Liver (tissue), 9 donors: ENCODE results near the gene KLK10. TPM values are rescaled to one million over a fixed set of nuclear protein-coding genes. Genes with fewer than 3 reads are reported as not detected.

Experiments
- DNase-seq: peaks from one replicate; pipeline ENCODE4 v3.0.0-alpha.2; 2017; ENCODE audit warnings: low spot score
- H3K27ac ChIP-seq, 2 donors: one replicate each; pipeline ENCODE4 v1.7.0; 2013; ENCODE audit warnings: inconsistent platforms in 2 of 2, low read length in 2 of 2, control low read depth in 1 of 2, low read depth in 1 of 2, mild to moderate bottlenecking in 1 of 2
- H3K27me3 ChIP-seq, 4 donors: one replicate each; pipeline versions ENCODE4 v1.6.1 to v1.7.0; 2013; ENCODE audit warnings: low read length in 3 of 4, inconsistent platforms in 1 of 4, mild to moderate bottlenecking in 1 of 4, moderate library complexity in 1 of 4; ENCODE audit not compliant: control insufficient read depth in 4 of 4, insufficient read depth in 4 of 4
- H3K36me3 ChIP-seq, 4 donors: one replicate each; pipeline versions ENCODE4 v1.6.1 to v1.7.0; 2013; ENCODE audit warnings: low read length in 3 of 4, mild to moderate bottlenecking in 3 of 4, low read depth in 1 of 4, moderate library complexity in 1 of 4; ENCODE audit not compliant: control insufficient read depth in 4 of 4, insufficient read depth in 3 of 4
- H3K4me1 ChIP-seq, 4 donors: one replicate each; pipeline versions ENCODE4 v1.6.1 to v1.7.0; 2013; ENCODE audit warnings: low read length in 3 of 4, mild to moderate bottlenecking in 3 of 4, moderate library complexity in 1 of 4; ENCODE audit not compliant: control insufficient read depth in 4 of 4, insufficient read depth in 4 of 4
- H3K4me3 ChIP-seq, 3 donors: one replicate each; pipeline versions ENCODE4 v1.6.1 to v1.7.0; 2013; ENCODE audit warnings: low read length in 3 of 3, control low read depth in 1 of 3, low read depth in 1 of 3, mild to moderate bottlenecking in 1 of 3
- H3K9ac ChIP-seq, 2 donors: one replicate each; pipeline ENCODE4 v1.7.0; 2013; ENCODE audit warnings: low read length in 2 of 2, mild to moderate bottlenecking in 2 of 2, moderate library complexity in 2 of 2, control low read depth in 1 of 2, low read depth in 1 of 2
- H3K9me3 ChIP-seq, 4 donors: one replicate each; pipeline versions ENCODE4 v1.6.1 to v1.7.0; 2013; ENCODE audit warnings: low read length in 3 of 4; ENCODE audit not compliant: control insufficient read depth in 4 of 4
- EGR1 ChIP-seq, 2 donors: IDR thresholded peaks; 2 replicates each; pipeline ENCODE4 v1.6.1; 2016 to 2018; ENCODE audit warnings: antibody characterized with exemption in 2 of 2, low read depth in 2 of 2
- FOXA1 ChIP-seq: IDR thresholded peaks from 2 replicates; pipeline ENCODE4 v1.6.1; 2016; ENCODE audit warnings: antibody characterized with exemption
- FOXA2 ChIP-seq: IDR thresholded peaks from 2 replicates; pipeline ENCODE4 v1.6.1; 2016; ENCODE audit warnings: antibody characterized with exemption
- GABPA ChIP-seq, 2 donors: IDR thresholded peaks in 1 of 2; conservative IDR thresholded peaks in 1 of 2; 2 replicates each; pipeline ENCODE4 v1.6.1; 2016; ENCODE audit warnings: antibody characterized with exemption in 2 of 2, mild to moderate bottlenecking in 1 of 2, moderate library complexity in 1 of 2
- HNF4A ChIP-seq, 2 donors: conservative IDR thresholded peaks; 2 replicates each; pipeline ENCODE4 v1.6.1; 2016; ENCODE audit warnings: antibody characterized with exemption in 2 of 2, mild to moderate bottlenecking in 2 of 2
- HNF4G ChIP-seq: IDR thresholded peaks from 2 replicates; pipeline ENCODE4 v1.6.1; 2016; ENCODE audit warnings: antibody characterized with exemption
- JUND ChIP-seq, 2 donors: IDR thresholded peaks; 2 replicates each; pipeline ENCODE4 v1.6.1; 2016; ENCODE audit warnings: antibody characterized with exemption in 2 of 2
- NR2F2 ChIP-seq: IDR thresholded peaks from 2 replicates; pipeline ENCODE4 v1.6.1; 2016; ENCODE audit warnings: antibody characterized with exemption
- RXRA ChIP-seq, 2 donors: IDR thresholded peaks; 2 replicates each; pipeline ENCODE4 v1.6.1; 2017 to 2018; ENCODE audit warnings: antibody characterized with exemption in 2 of 2, mild to moderate bottlenecking in 1 of 2
- SP1 ChIP-seq: IDR thresholded peaks from 2 replicates; pipeline ENCODE4 v1.6.1; 2018; ENCODE audit warnings: antibody characterized with exemption, mild to moderate bottlenecking
- TAF1 ChIP-seq: conservative IDR thresholded peaks from 2 replicates; pipeline ENCODE4 v1.6.1; 2016; ENCODE audit warnings: antibody characterized with exemption, mild to moderate bottlenecking
- YY1 ChIP-seq: IDR thresholded peaks from 2 replicates; pipeline ENCODE4 v1.6.1; 2016; ENCODE audit warnings: antibody characterized with exemption, mild to moderate bottlenecking
- WGBS: extraction: QIAGEN DNeasy Blood & Tissue Kit; methylation state at CpG from one replicate; pipeline ENCODE4 v1.1.7; 2013; 5-methylcytosine and 5-hydroxymethylcytosine counted together
- polyA plus RNA-seq, 2 donors: library from polyadenylated mRNA; stranded (reverse) in 1 of 2; unstranded in 1 of 2; fragments of 200-250 nt in 1 of 2; fragments of >200 nt in 1 of 2; fragmentation: Nextera tagmentation in 1 of 2; extraction: Ambion mirVana in 1 of 2; gene quantifications; one replicate each; pipeline versions ENCODE4 v1.2.1 to v1.2.3, GENCODE V29; 2013 to 2015
- total RNA-seq, 2 donors: library from RNA; depleted of rRNA; stranded (reverse); fragments of >200 nt; gene quantifications; one replicate each; pipeline ENCODE4 v1.2.3, GENCODE V29; 2014
- TF ChIP-seq, protein P1 (sequence below): IDR thresholded peaks from 2 replicates; pipeline ENCODE4 v1.6.1; 2016; ENCODE audit warnings: antibody characterized with exemption, mild to moderate bottlenecking
- TF ChIP-seq, protein P2 (sequence below): IDR thresholded peaks from 2 replicates; pipeline ENCODE4 v1.6.1; 2016; ENCODE audit warnings: antibody characterized with exemption
- TF ChIP-seq, protein P3 (sequence below): IDR thresholded peaks from 2 replicates; pipeline ENCODE4 v1.6.1; 2016; ENCODE audit warnings: antibody characterized with exemption
- TF ChIP-seq, protein P4 (sequence below): fragments of 150-350 bp; IDR thresholded peaks from 2 replicates; pipeline ENCODE4 v1.5.1; 2017; ENCODE audit warnings: improper control_type of control experiment, low read depth, low read length; ENCODE audit not compliant: missing input control
- TF ChIP-seq, protein P5 (sequence below): IDR thresholded peaks from 2 replicates; pipeline ENCODE4 v1.6.1; 2016; ENCODE audit warnings: antibody characterized with exemption
- donor health status: healthy.
- donor health status: healthy.
- donor health status: healthy.
- donor health status: healthy.
- donor health status: healthy.

The KLK10 gene
- total and polyA plus RNA-seq, 4 donors = 0.06 TPM; not detected in 3

DNA sequence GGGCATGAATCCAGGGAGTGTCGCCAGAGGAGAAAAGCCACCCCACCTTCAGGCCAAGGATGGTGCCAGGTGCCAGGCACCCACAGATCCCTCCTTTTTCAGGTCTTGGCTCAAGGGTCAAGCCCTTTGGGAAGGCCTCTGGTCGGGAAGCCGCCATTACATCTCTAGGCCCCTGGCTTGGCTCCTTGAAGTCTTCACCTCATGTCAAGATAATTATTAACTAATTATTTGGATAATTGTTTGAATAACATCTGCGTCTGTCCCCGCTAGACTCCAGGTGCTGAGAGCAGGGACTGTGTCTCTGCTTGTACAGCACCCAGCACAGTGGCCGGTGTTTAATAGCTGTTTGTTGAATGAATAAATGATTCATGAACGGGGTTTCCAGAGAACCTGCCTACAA lies 44.2 kb upstream of the KLK10 start:
- no peaks in the 10 kb centered on the region for H3K36me3 ChIP-seq
- no peaks in the 10 kb centered on the region for H3K9me3 ChIP-seq
- TF ChIP-seq JUND (IDR thresholded peaks at IDR 0.05) (no peak), EGR1 (IDR thresholded peaks at IDR 0.05; ENCODE audit: low read depth in 2 of 2) (no peak), NR2F2 (no peak), GABPA (IDR thresholded peaks at IDR 0.05 in 1 of 2, conservative IDR thresholded peaks at IDR 0.05 in 1 of 2) (no peak)
- TF ChIP-seq, protein P1, sequence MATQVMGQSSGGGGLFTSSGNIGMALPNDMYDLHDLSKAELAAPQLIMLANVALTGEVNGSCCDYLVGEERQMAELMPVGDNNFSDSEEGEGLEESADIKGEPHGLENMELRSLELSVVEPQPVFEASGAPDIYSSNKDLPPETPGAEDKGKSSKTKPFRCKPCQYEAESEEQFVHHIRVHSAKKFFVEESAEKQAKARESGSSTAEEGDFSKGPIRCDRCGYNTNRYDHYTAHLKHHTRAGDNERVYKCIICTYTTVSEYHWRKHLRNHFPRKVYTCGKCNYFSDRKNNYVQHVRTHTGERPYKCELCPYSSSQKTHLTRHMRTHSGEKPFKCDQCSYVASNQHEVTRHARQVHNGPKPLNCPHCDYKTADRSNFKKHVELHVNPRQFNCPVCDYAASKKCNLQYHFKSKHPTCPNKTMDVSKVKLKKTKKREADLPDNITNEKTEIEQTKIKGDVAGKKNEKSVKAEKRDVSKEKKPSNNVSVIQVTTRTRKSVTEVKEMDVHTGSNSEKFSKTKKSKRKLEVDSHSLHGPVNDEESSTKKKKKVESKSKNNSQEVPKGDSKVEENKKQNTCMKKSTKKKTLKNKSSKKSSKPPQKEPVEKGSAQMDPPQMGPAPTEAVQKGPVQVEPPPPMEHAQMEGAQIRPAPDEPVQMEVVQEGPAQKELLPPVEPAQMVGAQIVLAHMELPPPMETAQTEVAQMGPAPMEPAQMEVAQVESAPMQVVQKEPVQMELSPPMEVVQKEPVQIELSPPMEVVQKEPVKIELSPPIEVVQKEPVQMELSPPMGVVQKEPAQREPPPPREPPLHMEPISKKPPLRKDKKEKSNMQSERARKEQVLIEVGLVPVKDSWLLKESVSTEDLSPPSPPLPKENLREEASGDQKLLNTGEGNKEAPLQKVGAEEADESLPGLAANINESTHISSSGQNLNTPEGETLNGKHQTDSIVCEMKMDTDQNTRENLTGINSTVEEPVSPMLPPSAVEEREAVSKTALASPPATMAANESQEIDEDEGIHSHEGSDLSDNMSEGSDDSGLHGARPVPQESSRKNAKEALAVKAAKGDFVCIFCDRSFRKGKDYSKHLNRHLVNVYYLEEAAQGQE = no peak
- 63% methylated on average over 7 of the region's 7 CpGs for WGBS
- H3K27ac ChIP-seq = no peak overlapping the region
- H3K4me1 ChIP-seq = no peaks in the 10 kb centered on the region
- DNase-seq = no peak
- peaks cover 0 to 6% (median 3%) of the 10 kb centered on the region in 4 donors for H3K27me3 ChIP-seq
- H3K9ac ChIP-seq = no peak overlapping the region
- H3K4me3 ChIP-seq = no peak overlapping the region

DNA sequence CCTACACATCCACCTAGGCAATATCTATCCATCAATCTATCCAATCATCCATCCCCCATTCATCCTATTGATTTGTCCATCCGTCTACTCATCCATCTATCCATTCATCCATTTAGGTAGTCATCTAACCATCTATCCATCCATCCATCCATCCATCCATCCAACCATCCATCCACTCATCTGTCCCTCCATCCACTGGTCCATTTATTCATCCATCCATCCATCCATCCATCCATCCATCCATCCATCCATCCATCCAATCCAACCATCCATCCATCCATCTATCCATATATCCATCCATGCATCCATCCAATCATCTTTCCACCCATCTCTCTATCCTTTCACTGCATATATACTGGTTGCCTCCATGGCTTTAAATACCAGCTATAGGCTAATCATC lies 41.5 kb upstream of the KLK10 start:
- peaks cover 0 to 6% (median 3%) of the 10 kb centered on the region in 4 donors for H3K27me3 ChIP-seq

More for the DNA sequence above, 41.5 kb upstream of the KLK10 start:
- Histone ChIP-seq H3K9ac (no peak overlapping the region), H3K27ac (no peak overlapping the region), H3K4me1 (no peaks in the 10 kb centered on the region), H3K9me3 (no peaks in the 10 kb centered on the region), H3K36me3 (no peaks in the 10 kb centered on the region), H3K4me3 (no peak overlapping the region)
- TF ChIP-seq, protein P1 = no peak
- TF ChIP-seq JUND (IDR thresholded peaks at IDR 0.05) (no peak), RXRA (IDR thresholded peaks at IDR 0.05) (no peak), FOXA2 (no peak), YY1 (no peak), NR2F2 (no peak), HNF4A (conservative IDR thresholded peaks at IDR 0.05) (no peak), TAF1 (no peak), SP1 (no peak), EGR1 (IDR thresholded peaks at IDR 0.05; ENCODE audit: low read depth in 2 of 2) (no peak), FOXA1 (no peak), HNF4G (no peak)
- TF ChIP-seq, protein P2, sequence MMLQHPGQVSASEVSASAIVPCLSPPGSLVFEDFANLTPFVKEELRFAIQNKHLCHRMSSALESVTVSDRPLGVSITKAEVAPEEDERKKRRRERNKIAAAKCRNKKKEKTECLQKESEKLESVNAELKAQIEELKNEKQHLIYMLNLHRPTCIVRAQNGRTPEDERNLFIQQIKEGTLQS = no peak
- TF ChIP-seq, protein P3, sequence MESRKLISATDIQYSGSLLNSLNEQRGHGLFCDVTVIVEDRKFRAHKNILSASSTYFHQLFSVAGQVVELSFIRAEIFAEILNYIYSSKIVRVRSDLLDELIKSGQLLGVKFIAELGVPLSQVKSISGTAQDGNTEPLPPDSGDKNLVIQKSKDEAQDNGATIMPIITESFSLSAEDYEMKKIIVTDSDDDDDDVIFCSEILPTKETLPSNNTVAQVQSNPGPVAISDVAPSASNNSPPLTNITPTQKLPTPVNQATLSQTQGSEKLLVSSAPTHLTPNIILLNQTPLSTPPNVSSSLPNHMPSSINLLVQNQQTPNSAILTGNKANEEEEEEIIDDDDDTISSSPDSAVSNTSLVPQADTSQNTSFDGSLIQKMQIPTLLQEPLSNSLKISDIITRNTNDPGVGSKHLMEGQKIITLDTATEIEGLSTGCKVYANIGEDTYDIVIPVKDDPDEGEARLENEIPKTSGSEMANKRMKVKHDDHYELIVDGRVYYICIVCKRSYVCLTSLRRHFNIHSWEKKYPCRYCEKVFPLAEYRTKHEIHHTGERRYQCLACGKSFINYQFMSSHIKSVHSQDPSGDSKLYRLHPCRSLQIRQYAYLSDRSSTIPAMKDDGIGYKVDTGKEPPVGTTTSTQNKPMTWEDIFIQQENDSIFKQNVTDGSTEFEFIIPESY = no peak
- TF ChIP-seq, protein P4, sequence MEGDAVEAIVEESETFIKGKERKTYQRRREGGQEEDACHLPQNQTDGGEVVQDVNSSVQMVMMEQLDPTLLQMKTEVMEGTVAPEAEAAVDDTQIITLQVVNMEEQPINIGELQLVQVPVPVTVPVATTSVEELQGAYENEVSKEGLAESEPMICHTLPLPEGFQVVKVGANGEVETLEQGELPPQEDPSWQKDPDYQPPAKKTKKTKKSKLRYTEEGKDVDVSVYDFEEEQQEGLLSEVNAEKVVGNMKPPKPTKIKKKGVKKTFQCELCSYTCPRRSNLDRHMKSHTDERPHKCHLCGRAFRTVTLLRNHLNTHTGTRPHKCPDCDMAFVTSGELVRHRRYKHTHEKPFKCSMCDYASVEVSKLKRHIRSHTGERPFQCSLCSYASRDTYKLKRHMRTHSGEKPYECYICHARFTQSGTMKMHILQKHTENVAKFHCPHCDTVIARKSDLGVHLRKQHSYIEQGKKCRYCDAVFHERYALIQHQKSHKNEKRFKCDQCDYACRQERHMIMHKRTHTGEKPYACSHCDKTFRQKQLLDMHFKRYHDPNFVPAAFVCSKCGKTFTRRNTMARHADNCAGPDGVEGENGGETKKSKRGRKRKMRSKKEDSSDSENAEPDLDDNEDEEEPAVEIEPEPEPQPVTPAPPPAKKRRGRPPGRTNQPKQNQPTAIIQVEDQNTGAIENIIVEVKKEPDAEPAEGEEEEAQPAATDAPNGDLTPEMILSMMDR = no peak
- TF ChIP-seq, protein P5, sequence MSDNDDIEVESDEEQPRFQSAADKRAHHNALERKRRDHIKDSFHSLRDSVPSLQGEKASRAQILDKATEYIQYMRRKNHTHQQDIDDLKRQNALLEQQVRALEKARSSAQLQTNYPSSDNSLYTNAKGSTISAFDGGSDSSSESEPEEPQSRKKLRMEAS = no peak
- no peak for DNase-seq
- WGBS = 2% methylated on average over 1 of the region's 1 CpG
